HG02678 (cell line): ENCODE measurements around the gene AZGP1.
"Not testable (repeated sequence)": the region's sequence is repeated elsewhere in the genome, so short reads cannot be mapped to it uniquely, and the experiment has no call there.

Experiments
- ATAC-seq: cut with Tn5 transposase; IDR thresholded peaks from one replicate; pipeline ENCODE4 v1.9.1; 2021; ENCODE audit warnings: mild to moderate bottlenecking, moderate library complexity; ENCODE audit not compliant: unreplicated experiment

AZGP1 gene

DNA sequence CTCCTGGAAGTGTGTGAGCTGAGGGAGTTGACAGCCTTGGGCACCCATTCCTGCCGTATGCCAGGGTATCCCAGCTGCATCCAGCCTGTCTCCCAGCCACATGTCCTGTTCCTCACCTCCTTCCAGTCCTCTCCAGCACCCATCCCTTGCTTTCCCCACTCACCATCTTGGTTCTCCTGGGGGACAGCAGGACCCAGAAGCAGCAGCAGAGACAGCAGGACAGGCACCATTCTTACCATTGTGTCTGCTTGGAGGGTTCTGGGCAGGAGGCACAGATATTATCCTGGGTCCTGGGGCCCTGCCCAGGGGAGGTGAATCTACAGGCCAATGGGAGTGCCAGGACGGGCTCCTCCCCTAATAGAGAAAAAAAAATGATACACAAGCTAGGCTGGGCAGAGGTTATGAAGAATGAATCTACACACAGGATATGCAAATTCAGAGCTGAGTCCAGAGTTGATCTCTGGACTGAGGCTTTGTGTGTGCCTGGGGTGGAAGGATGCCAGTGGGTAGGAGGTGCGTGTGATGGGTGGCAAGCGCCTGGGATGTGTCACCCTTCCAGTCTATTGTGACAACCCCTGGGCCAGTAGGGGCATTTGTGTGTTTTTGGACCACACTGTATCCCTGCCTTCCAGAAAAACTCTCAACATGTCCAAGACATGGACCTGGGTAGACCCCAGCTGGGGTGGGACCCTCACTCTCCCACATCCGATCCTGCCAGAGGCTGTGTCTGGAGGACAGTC, at the start of gene AZGP1:
Gene AZGP1, minus strand, starts transcription at position 250 of the 740 bp plus-strand sequence. Its CDS starts 11 bp downstream, at position 239.
- ATAC-seq = no peak

DNA sequence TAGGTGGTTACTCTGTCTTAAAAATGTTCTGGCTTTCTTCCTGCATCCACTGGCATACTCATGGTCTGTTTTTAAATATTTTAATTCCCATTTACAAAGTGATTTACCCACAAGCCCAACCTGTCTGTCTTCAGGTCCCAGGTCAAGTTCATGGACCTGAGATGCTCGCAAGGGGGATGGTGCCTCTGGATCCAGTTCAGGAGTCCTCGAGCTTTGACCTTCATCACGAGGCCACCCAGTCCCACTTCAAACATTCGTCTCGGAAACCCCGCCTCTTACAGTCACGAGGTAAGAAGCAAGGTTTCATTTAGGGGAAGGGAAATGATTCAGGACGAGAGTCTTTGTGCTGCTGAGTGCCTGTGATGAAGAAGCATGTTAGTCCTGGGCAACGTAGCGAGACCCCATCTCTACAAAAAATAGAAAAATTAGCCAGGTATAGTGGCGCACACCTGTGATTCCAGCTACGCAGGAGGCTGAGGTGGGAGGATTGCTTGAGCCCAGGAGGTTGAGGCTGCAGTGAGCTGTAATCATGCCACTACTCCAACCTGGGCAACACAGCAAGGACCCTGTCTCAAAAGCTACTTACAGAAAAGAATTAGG, 48.3 kb upstream of the AZGP1 start:
- ATAC-seq = no peak

DNA sequence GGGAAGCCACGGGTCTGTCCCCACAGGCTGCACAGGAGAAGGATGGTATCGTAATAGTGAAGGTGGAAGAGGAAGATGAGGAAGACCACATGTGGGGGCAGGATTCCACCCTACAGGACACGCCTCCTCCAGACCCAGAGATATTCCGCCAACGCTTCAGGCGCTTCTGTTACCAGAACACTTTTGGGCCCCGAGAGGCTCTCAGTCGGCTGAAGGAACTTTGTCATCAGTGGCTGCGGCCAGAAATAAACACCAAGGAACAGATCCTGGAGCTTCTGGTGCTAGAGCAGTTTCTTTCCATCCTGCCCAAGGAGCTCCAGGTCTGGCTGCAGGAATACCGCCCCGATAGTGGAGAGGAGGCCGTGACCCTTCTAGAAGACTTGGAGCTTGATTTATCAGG, 47.7 kb upstream of the AZGP1 start:
- no peak for ATAC-seq

DNA sequence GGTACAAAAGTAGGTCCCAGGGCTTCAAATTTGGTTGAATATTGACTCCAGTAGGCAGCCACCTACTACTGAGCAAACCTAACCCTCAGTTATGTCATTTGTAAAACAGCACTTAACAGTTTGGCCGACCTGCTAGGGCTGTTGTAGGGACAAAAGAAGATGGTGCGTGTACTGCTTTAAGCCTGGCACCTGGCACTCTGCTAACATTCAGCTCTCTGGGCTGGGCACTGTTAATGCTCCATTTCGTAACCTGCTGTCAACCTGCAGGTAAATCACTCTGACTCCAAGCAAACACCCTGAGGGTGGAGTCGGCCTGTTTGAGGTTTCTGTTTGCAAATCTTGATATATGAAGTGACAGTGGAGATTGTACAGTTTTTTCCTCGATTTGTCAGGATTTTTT, 46.8 kb upstream of the AZGP1 start:
- ATAC-seq = no peak

DNA sequence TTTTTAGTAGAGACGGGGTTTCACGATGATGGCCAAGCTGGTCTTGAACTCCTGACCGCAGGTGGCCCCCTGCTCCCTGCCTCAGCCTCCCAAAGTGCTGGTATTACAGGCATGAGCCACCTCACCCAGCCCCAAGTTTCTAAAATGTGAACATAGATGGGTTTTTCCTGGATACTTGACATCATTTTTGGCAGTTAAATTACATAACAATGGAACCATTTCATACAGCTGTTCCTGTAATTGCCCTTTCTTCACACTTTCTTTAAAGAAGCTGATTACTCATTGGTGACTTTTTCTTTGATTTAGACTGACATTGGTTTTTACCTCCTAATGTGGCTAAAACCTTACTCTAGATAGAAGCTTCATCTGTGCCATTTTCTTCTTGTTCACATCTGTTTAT, 45.5 kb upstream of the AZGP1 start:
- ATAC-seq = no peak

DNA sequence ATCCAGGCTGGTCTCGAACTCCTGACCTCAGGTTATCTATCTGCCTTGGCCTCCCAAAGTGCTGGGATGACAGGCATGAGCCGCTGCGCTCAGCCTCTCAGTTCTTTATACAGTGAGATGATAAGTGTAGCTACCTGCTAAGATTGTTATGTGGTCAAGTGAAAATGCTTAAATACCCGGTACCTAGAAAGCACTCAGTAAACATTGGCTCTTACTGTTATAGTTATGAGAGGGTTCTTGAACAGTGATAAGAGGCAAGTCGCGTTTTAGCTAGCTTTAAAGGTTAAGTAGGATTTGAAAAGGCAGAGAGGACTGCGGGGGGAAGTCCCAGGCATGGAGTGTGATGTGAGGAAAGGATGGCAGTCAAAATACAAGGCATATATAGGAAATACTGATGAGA, 44.1 kb upstream of the AZGP1 start:
- ATAC-seq = no peak

DNA sequence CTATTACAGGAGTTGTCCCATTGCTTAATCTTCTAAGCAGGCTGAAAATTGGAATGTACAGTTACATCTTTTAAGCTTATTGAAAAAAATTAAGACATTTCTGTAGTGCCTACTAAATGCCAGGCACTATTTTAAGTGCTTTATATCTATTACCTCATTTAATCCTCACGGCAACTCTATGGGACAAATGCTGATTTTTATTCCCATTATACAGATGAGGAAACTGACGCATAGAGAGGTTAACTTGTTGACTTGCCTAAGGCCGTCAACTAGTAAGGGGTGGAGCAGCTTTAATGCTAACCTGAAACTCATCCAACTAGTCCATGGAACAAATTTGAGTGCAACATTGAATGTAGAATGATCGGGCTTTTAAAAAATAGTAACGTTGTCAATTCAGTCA, 42.0 kb upstream of the AZGP1 start:
- no peak for ATAC-seq

DNA sequence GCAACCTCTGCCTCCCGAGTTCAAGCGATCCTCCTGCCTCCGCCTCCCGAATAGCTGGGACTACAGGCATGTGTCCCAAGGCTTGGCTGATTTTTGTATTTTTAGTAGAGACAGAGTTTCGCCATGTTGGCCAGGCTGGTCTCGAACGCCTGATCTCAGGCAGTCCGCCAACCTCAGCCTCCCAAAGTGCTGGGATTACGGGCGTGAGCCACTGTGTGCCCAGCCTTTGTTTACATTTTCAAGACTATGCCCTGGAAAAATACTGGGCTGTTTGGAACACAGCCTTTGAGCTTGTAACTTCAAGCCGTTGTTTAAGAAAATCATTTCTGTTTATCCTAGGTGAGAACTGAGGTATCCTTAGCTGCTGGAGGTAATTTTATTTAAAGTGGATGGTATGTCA, 41.5 kb upstream of the AZGP1 start:
- ATAC-seq = no peak

DNA sequence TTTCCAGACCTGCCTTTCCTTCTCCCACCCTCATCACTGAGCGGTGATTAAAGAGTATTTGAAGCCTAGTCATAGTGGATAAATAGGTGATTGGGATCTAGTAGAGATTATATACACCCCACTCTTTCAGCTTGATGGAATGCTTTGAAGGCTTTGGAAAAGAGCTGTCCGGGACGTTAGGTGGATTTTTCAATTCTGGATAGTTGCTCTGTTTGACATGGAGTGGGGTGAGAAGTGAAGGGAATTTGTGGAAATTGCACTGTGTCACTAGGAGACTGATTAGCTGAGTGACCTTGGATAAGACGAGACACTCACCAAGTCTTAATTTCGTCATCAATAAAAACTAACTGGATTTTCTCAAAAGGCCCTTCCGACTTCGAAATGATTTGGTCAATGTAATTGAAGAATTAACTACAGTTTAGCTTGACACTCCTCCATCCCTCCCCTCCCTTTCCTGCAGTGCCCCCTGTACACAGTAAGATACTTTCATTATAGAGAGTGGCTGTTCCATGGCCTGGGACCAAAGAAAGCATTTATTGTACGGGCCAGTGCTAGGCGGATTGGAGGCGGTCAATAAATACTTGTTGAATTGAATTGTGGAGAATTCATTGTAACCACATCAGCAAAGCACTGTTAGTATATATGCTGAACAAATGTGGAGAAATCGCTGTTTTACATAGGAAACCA, 40.5 kb upstream of the AZGP1 start:
- ATAC-seq = no peak

DNA sequence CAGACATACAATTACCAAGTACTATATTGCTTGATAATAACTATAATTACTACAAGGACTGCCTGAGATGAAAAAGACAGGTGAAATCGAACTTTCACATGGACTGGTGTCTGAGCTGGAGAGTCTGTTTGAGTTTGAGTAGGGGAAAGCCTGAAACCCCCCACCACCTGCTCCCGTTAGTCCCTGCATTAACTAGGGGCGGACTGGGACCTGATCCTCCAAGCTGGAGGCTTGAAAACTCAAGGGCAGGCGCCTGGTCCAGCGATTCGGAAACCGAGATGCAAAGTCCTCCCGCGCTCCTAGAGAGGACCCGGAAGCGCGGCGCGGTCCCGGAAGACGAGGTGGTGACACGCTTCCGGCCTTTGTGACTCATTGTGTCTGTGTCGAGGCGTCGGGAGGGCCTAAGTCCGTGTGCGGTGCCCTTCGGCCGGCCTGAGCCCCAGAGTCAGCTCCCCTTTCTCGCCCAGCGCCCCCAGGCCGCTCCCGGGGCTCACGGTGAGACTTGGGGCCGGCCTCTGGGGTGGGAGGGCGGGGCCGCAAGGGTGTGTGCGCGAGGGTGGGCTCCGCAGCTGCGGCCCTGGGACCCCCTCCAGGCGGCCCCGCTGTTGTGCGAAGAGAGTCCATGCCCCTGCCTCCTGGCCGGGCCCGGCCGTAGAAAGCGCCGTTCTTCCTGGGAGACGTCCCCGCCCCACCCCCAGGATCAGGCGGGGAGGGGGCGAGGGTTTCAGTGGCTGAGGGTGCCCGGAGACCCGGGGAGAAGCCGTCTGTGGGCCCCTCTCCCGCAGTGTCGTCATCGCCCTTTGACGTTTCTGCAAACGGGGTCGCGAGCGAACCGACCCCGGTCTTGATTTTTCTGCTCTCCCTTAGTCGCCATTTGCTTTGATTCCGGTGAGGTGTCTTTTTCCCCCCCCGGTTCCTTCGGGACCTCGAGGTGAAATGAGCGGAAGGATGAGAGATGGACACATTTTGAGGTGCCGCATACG, 39.7 kb upstream of the AZGP1 start, which contains the start of gene ZKSCAN1:
Gene ZKSCAN1, plus strand, starts transcription at position 365 of the 983 bp plus-strand sequence. CDS start 7,911 bp downstream, outside the sequence.
- peak; percentile 96 for ATAC-seq

DNA sequence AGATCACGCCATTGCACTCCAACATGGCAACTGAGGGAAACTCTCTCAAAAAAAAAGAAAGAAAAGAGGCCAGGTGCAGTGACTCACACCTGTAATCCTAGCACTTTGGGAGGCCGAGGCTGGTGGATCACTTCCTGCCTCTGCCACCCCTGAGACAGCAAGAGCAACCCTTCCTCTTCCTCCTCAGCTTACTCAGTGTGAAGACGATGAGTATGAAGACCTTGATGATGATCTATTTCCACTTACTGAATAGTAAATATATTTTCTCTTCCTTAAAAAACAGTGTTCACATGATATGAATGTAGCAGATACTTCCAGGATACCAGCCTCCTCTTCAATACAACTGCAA, 37.5 kb upstream of the AZGP1 start:
- ATAC-seq = no peak

DNA sequence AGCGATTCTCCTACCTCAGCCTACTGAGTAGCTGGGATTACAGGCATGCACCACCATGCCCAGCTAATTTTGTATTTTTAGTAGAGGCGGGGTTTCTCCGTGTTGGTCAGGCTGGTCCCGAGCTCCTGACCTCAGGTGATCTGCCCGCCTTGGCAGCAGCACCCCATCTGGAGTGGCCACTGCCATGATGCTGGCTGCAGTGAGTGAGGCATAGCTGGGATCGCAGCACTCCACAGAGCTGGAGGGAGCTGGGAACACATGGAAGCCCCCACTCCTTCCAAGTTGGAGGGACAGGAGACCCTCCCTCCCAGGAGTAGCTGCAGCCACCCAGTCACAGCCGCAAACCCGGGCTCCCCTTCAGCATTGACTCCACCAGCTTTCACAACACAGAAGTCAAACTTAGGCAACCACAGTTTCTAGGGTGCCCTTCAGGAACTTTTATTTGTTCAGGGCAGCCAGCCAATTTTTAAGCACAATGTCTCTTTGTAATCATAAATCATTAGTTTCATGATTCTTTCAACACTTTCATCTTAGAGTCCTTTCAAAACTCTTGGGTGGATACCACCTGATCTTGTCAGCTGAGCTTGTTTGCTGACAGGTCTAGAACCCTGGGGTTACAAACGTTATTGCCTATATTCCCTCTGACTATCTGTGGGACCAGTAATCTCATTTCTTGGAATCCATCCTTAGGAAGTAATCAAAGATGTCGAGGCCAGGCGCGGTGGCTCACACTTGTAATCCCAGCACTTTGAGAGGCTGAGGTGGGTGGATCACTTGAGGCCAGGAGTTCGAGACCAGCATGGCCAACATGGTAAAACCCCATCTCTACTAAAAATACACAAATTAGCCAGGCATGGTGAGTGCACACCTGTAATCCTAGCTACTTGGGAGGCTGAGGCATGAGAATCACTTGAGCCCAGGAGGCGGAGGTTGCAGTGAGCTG, 36.8 kb upstream of the AZGP1 start:
- not testable (repeated sequence) for ATAC-seq

DNA sequence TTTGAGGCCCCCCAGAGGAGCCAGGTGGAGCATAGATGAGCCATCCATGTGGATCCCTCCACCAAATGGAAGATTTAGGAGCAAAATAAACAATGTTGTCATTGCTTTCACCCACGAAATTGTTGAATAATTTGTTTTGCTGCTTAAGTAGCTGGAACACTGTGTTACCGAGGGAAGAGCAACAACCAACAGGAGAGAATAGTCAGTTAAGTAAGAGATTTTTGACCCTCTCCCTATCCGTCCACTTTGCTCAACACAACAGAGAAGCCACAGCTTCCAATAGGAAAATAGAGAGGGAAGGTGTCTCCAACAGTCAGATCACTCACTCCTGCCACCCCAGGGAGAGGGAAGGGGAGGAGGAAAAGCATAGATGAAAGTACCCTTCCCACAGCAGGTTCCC, 35.7 kb upstream of the AZGP1 start:
- no peak for ATAC-seq

DNA sequence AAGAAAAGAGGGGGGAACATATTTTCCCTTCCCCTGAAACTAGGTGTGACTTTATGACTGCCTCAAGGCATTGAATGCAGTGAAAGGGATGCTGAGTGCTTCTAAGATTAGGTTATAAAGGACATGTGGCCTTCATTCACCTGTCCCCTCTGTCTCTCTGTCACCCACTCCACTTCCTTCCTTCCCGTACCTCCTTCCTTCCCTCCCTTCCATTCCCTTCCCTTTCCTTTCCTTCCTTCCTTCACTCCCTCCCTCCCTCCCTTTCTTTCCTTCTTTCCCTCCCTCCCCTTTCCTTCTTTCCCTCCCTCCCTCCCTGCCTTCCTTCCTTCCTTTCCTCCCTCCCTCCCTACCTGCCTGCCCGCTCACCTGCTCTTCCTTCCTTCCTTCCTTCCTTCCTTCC, 35.1 kb upstream of the AZGP1 start:
- no peak for ATAC-seq

DNA sequence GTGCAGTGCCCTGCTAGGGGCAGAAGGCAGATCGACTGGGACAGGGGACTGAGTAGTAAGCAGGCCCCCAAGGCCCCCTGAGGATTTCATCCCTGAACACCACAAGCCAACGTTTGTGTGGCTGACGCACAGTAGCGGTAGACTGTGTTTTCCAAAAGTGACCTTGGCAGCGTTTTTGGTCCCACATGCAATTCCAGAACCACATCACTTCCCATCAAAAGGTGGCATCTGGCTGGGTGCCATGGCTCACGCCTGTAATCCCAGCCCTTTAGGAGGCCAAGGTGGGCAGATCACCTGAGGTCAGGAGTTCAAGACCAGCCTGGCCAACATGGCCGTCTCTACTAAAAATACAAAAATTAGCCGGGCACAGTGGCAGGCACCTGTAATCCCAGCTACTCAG, 34.1 kb upstream of the AZGP1 start:
- not testable (repeated sequence) for ATAC-seq

DNA sequence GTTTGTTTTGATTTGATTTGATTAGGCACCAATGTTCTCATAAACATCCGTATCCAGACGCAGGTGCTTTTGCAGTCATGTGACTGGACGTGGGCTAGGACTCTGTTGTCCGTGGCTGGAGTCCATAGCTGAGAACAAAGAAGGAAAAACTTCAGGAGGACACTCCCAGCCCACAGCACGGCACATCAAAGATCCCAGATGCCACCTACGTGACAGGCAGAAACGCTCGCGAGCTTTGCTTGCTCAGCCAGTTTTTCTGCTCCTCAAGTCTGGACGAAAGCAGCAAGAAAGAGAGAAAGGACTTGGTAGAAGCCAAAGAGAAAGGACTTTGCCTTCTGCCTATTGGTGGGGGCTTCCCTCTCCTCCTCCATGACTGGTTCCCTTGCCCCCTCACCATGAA, 32.7 kb upstream of the AZGP1 start:
- no peak for ATAC-seq

DNA sequence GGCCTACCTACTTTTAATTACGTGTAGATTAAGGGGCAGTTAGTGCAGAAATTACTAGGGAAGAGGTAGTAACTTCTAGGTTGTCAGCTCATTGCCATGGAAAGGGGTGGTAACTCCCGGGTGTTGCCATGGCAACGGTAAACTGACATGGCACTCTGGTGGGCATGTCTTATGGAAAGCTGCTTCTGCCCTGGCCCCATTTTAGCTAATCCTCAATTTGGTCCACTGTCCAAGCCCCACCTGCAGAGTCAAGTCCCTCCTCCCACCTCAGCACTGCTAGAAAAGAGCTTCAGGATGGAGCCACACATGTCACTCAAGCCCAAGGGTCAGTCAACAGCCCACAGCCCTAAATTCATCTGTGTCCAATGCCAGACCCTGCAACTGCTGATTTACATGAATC, 32.1 kb upstream of the AZGP1 start:
- no peak for ATAC-seq

DNA sequence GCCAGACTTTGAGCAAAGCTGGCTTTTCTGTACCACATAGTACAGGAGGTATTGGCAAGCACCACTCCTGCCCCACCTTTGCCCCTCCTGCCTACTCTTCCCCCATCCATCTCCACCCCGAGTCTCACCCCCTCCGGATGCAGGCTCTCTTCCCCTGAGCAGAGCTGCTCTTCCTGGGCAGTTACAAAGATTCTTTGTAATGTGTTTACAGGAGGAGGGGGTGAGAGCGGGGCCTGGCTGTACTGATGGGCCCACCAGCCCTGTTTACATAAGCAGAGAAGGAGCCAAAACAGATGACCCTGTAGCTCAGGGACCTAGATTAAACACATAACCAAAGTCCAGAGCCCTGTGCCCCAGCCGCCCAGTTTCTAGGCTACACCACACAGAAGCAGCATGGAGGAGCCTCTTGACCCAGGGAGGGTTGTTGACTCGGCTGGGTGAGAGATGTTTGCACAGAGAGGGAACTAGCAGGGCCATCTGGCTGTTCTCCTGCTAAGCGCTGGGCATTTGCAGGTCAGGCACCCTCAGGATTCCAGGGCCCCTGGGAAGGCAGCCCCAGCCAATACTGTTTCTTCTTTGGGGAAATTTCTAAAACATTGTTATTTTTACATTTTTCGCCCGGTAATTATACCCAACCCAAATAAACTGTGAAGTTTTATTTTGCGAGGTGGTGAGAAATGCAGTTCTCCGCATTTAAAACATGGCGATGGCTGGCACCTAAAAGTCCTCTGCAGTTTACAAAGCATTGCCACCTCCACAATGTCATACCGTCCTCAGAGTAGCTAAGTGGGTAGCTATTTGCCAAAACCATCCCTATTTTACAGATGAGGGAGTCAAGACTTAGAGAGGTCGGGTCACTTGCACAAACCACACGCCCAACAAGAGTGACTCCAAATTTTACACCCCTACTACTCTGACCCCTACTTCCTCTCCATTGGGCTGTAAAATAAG, 28.2 kb upstream of the AZGP1 start:
- no peak for ATAC-seq

DNA sequence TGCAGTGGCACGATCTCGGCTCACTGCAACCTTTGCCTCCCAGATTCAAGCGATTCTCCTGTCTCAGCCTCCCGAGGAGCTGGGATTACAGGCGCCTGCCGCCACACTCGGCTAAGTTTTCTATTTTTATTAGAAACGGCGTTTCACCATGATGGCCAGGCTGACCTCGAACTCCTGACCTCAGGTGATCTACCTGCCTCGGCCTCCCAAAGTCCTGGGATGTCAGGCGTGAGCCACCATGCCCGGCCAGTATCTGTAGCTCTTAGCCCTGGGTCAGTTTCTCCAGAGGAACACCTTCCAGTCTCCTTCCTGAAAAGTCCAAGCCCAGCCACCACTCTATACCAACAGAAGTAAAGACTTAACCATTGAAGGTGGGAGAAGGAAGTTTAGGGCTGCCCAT, 24.4 kb upstream of the AZGP1 start:
- ATAC-seq = no peak
